RWPE1 (cell line): ENCODE data around the gene CRLF3.
A peak's percentile ranks its signal among the peaks of the same experiment; 100 is the strongest.
"Not testable (repeated sequence)": the region's sequence is repeated elsewhere in the genome, so short reads cannot be mapped to it uniquely, and the experiment has no call there.

Experiments
- CTCF ChIA-PET: fragments of 350-600 bp; sonication (Branson Sonifier 250); formaldehyde crosslinking; extraction: SDS; loops from one replicate; lab custom pipeline; 2021; lab: Yijun Ruan, JAX
- POLR2A ChIA-PET: fragments of 400-600 bp; formaldehyde crosslinking; extraction: SDS; loops from one replicate; lab custom pipeline; 2020; ENCODE audit warnings: antibody characterized with exemption; ENCODE audit not compliant: low non-redundant PET; lab: Yijun Ruan, JAX
- DNase-seq: peaks from one replicate; pipeline ENCODE4 v3.0.0; 2012; ENCODE audit warnings: low spot score
- H3K27ac ChIP-seq: fragments of 450-650 bp; 2 replicates; pipeline ENCODE4 v1.5.1; 2017
- CTCF ChIP-seq: fragments of 450-650 bp; conservative IDR thresholded peaks from 2 replicates; pipeline ENCODE4 v1.5.1; 2017; ENCODE audit warnings: low read depth, mild to moderate bottlenecking

CRLF3 gene

GRCh38 chr17:30829022-30829421 lies 4.5 kb upstream of the CRLF3 start:
- no peak for DNase-seq
- TF ChIP-seq CTCF = no peak
- ChIA-PET CTCF (no interaction called here), POLR2A (no interaction called here)
- H3K27ac ChIP-seq = 0 out of 2 replicates have a peak overlapping the region, but pooled peaks have one; percentile 1

- no peak for TF ChIP-seq CTCF
- ChIA-PET CTCF (no interaction called here), POLR2A (no interaction called here)
- H3K27ac ChIP-seq = no peak overlapping the region
- no peak for DNase-seq
Observed at GRCh38 chr17:30827082-30827481, 2.6 kb upstream of the CRLF3 start.

DNA sequence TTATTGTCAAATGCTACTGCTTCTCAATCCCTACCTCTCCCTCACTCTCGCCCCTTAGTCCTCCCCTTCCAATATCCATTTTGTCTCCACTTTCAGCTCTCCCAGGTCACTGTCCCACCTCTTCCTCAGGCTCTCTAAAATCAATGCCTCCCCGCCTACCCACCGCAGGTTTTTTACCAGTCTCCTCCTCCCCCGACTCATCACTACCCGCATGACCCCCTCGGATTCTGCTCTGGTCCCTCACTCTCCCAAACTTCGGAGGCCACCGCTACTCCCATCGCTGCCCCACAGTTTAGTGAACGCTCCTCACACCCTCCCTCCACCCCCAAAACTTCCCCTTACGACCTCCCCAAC lies 513 bp downstream of the CRLF3 start:
- peak overlapping the region; percentile 81 for H3K27ac ChIP-seq
- no peak for TF ChIP-seq CTCF
- CTCF ChIA-PET = interaction anchor here (0.7 kb wide), 1 partner anchor 56 kb away, joined by 7 read pairs; no protein-coding TSS in a partner anchor
- POLR2A ChIA-PET = interaction anchor here (0.7 kb wide), 1 partner anchor 35 kb away, joined by 3 read pairs; no protein-coding TSS in a partner anchor
- DNase-seq = peak; percentile 35

DNA sequence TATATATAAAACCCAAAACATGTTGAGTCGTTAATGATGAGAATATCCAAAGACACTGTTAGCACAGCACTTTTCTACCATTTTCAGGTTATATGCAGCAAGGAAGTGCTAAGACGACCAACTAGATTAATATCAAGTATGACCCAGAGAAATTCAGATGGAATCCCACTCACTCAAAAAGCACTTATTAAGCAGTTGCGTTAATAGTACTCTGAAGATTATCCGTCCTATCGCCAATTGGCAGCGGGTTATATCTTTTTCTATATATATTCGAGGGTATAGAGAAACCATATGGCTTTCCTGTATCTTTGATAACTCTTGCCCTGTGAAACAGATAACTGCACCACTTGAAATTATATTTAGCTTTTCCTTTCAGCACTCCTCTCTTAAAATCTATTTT lies 1.1 kb downstream of the CRLF3 start:
- ChIA-PET POLR2A (no interaction called here), CTCF (interaction anchor here (0.5 to 0.7 kb wide), 2 partner anchors 56 to 492 kb away, joined by 3 to 7 read pairs; no protein-coding TSS in a partner anchor)
- DNase-seq = no peak
- no peak for TF ChIP-seq CTCF
- no peak overlapping the region for H3K27ac ChIP-seq

DNA sequence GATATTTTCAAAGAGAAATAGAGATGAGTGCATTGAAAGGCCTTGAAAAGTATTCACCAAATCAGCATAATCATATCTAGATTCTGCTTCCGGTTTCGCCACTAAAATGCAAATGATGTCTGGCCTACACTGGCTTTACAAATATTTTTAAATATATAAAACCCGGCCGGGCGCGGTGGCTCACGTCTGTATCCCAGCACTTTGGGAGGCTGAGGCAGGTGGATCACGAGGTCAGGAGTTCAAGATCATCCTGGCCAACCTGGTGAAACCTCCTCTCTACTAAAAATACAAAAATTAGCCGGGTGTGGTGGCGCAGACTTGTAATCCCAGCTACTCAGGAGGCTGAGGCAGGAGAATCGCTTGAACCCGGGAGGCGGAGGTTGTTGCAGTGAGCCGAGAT lies 1.6 kb downstream of the CRLF3 start:
- DNase-seq, CTCF ChIA-PET, POLR2A ChIA-PET, H3K27ac ChIP-seq: not testable (repeated sequence)

DNA sequence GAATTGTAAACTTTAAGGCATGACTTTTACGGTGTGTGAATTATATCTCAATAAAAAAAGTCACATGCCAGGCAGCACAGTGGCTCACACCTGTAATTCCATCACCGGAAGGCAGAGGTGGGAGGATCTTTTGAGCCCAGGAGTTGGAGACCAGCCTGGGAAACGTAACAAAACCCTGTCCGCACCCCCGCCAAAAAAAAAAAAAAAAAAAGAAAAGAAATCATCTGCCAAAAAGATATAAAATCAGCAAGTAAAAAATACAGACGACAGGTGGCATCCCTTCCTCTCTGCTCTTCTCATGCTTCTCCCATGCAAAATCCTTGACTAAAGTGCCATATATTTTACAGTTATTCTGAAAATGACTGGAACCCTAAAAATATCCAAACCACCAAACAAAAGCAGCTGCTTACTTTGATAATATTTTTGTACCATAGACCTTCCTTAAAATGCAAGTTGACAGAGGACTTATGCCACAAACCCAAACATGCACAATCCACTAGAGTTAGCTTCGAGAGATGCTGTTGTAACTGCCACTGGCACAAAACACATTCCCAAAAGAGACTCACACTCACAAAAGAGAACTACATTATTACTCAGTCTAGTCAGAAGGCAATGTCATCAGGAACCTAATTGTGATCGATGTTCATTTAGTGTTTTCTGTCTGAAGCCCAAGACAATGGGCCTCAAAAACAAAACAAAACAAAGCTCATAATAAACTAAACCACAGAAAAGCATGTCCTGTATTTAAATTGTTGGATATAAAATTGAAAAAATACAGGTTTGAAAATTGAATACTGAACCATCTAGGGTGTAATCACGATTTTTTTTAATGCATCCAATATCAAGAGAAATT lies 2.4 kb downstream of the CRLF3 start:
- ChIA-PET CTCF (interaction anchor here (1.2 kb wide), 1 partner anchor 11 kb away, joined by 3 read pairs; no protein-coding TSS in a partner anchor), POLR2A (no interaction called here)
- no peak for DNase-seq
- no peak for TF ChIP-seq CTCF
- no peak overlapping the region for H3K27ac ChIP-seq
